ENCODE measurements around the gene THBS1.

Gene THBS1

DNA sequence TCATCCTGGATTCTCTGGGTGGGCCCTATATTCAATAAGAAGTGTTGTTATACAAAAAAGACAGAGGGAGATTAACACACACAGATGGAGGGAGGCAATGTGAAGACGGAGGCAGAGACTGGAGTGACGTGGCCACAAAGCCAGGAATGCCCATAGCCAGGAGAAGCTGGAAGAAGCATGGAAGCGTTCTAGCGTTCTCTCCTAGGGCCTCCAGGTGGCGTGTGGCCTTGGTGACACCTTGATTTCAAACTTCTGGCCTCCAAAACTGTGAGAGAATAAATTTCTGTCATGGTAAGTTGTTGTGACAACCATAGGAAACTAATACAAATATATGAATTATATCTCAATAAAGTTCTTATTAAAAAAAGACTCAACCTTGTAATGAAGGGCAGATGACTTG, 21.3 kb downstream of the THBS1 start:
- no peak for DNase-seq (ENCODE audit: low read depth in 2 of 3, low spot score in 2 of 3)

DNA sequence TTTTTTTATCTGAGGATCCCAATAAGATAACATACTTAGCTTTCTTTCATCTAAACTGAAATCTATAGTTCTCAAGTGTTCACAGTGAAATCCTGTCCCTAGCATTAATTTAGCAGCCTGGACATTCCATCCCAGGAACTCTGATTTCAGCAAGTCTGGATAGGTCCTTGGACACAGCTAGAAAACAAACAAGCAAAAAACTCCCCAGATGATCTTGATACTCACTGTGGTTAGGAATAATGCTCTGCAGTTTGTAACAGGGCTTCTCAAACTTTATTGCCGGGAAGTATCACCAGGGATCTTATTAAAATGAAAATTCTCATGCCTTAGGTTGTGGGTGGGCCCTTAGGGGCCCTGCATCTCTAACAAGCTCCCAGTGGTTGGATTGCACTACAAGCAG, 24.3 kb downstream of the THBS1 start:
- no peak for DNase-seq (ENCODE audit: low read depth in 2 of 3, low spot score in 2 of 3)

DNA sequence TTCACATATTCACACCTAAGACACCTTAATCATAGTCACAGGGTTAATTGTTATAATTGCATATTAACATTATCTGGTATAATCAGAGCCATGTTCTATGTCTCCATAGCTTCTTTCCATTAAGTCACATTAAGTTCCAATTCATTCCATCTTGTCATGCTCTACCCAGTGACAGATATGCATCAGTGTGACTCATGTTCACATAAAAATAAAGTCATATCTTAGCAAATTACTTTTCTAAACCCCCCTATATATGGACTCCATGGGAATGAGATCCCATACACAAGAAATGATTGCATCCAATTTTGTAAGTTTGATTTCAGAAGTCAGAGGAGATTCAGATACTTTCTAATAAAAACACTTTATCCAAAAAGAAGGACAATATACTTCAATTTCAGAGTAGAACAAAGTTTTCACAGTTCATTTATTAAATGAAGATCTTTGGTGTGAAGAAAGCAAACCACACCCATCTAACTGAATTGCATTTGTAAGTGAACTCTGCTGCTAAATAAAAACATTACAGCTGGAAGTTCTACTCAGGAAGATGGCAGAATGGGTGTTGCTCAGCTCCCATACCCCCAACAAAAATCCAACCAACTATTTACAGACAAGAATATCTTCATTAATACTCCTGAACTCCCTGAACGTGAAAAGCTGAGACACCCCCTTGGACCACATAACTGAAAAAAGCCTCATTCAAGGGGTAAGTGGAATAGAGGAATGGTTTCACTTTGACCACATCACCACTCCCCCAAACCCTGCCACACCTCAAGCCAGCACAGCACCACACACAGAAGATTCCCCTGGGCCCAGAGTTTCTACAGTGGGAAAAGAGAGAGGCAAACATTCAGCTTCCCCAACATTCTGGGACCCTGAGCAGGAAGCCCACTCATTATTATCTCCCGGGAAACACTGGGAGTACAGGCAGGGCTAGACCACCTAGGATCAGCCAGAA, 27.6 kb downstream of the THBS1 start:
- no peak for DNase-seq (ENCODE audit: low read depth in 2 of 3, low spot score in 2 of 3)

DNA sequence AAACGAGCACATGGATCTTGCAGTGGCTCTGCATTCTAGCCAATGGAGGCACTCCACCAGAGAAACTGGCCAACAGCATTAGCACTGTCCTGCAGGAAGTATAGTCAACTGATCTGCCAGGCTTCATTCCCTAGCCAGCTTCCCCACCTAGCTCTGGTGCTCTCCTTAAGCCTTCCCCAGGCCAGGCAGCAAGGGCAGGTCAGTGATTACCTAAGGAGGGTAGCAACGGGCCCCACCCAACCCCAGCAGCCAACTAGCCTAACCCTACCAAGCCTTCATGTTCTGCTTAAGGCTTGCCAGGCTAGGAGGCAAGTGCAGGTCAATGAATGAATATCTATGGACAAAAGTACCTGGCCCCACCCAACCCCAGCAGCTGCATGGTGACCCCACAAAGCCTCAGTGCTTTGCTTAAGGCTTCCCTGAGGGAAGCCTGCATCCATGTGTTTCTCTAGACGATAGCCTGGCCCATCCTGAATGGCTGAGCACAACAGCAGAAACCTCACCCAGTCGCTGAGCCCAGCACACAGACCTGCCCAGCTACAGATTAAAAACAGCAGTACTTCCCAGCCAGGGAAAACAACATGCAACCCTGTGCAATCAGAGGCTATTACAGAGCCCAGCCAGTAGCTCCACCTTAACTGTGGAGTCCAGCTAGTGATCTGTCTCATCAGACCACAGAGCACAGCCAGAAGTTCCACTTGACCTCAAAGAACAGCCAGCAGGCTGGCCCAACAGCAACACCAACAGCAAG, 28.5 kb downstream of the THBS1 start:
- DNase-seq (ENCODE audit: low read depth in 2 of 3, low spot score in 2 of 3) = no peak

DNA sequence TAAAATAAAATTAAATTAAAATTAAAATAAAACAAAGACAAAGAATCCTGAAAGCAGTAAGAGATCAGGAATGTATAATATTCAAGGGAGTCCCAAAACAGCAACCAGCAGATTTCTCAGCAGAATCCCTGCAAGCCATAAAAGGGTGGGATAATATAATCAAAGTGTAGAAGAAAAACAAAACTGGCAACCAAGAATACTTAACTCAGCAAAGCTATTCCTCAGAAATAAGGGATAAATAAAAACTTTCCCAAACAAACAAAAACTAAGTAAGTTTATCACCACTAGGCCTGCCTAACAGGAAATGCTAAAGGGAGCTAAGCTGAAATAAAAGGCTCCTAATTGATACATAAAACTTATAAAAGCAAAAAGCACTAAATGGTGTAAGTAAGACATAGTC, 29.8 kb downstream of the THBS1 start:
- DNase-seq (ENCODE audit: low read depth in 2 of 3, low spot score in 2 of 3) = no peak

DNA sequence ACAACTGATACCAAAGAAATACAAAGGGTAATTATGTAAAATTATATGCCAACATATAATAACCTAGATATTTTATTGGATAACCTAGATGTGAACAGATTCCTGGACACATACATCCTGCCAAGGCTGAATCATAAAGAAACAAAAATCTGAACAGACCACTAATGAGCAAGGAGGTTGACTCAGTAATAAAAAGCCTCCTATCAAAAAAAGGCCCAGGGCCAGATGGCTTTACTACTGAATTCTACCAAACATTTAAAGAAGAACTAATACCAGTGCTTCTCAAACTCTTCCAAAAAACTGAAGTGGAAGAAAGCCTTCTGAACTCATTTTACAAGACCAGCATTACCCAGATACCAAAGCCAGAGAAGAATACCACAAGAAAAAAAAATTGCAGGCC, 32.4 kb downstream of the THBS1 start:
- DNase-seq (ENCODE audit: low read depth in 2 of 3, low spot score in 2 of 3) = no peak

DNA sequence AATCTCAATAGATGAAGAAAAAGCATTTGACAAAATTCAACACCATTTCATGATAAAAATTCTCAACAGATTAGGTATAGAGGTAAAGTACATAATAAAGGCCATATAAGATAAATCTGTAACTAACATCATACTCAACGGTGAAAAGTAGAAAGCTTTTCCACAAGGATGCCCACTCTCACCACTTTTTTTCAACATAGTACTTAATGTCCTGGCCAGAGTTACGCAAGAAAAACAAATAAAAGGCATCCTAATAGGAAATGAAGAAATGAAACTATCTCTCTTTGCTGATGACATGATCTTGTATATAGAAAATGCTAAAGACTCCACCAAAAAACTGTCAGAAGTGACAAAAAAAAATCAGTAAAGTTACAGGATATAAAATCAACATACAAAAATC, 33.0 kb downstream of the THBS1 start:
- DNase-seq (ENCODE audit: low read depth in 2 of 3, low spot score in 2 of 3) = no peak

DNA sequence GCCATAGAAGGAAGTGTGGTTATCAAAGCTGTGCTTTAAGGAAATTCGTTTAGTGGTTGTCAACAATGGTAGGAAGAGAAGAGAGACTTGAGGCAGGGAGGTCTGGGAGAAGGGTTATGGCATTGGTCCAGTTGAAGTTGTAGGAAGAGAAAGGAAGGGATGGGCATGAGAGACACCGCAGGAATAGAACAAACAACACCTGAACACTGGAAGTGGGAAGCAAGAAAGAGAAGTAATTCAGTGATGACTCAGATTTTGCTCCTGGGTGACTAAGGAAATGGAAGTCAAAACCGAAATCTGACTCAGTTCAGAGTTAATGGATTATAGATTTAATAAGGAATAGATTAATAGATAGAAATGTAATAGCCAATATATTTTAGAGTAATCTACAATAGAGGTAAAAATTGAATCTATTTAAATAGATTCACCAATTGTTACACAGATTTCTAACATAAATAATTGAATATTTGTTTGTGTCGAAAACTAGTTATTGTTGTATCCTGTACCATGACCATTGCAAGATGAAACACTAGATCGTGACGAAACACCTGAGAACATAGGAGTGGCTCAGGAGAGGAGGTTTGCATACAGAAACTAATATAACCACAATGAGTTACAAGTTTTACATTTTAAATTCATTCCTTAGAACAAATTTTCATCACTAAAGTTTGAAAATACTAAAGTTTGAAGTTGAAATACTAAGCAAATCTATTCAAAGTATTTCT, 36.0 kb downstream of the THBS1 start:
- no peak for DNase-seq (ENCODE audit: low read depth in 2 of 3, low spot score in 2 of 3)

DNA sequence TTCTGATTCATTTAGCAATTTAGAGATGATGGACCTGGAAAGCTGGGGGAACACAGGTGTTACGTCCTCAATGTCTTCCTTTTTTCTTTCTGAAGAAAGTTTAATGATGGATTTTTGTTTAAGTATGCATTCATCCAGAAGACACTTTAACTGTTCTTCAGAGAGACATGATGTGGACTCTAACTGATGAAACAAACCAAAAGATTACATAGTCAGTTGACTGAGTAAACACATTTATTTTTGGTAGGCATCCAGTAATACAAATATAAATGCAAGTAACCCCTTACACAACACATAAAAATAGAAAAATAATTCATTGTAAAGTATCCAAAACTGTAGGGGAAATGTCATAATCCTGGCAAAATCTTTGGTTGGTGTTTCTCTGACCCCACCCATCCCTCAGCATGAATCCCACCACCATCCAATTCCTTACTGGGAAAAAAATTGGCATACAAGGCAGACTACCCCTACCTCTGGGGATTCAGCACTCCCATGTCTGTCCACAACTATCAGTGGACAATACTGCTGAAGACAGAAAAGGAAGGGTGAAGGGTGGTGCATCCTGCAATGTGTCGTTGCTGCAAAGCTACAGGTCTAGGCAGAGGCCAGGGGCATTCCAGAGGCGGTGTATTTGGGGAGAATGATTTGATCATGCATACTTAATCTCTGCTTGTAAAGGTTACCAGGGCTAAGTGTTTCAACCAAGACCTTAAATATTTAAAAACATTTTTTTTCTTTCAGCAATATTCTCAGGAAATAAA, 37.4 kb downstream of the THBS1 start:
- no peak for DNase-seq (ENCODE audit: low read depth in 2 of 3, low spot score in 2 of 3)

DNA sequence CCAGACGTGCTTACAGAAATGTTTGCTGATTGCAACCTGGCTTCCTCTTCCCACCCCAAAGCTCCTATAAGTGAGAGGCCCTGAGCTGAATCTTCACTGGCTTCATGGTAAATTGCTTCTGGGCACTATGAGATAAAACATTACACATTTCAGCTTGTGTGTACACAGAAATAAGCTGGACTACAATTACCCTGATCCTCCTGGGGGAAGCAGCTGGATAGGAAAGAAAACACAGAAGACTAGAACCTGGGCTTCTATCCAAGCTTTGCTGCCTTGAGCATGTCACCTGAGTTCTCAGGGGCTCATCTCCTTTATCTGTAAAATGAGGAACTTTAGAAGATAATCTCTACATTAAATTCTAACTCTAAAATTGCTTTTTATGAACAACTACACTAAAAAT, 40.3 kb downstream of the THBS1 start:
- no peak for DNase-seq (ENCODE audit: low read depth in 2 of 3, low spot score in 2 of 3)

DNA sequence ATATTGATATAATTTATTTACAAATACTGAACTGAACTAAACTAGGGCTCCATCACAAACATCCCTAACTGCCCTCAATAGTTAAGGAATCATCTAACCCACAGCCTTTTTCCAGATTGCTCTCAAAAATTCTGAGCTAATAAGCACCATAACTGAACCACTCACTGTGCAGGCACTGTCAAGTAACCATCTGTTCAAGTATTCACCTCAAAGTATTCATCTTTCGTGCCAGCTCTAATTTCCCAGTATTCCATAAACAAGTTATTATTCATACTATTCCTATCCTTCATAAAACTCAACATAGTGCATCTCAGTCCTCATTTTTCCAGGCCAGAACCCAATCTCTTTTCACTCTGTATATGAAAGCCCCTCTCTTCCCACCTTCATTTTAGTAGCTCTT, 41.1 kb downstream of the THBS1 start:
- DNase-seq (ENCODE audit: low read depth in 2 of 3, low spot score in 2 of 3) = no peak

DNA sequence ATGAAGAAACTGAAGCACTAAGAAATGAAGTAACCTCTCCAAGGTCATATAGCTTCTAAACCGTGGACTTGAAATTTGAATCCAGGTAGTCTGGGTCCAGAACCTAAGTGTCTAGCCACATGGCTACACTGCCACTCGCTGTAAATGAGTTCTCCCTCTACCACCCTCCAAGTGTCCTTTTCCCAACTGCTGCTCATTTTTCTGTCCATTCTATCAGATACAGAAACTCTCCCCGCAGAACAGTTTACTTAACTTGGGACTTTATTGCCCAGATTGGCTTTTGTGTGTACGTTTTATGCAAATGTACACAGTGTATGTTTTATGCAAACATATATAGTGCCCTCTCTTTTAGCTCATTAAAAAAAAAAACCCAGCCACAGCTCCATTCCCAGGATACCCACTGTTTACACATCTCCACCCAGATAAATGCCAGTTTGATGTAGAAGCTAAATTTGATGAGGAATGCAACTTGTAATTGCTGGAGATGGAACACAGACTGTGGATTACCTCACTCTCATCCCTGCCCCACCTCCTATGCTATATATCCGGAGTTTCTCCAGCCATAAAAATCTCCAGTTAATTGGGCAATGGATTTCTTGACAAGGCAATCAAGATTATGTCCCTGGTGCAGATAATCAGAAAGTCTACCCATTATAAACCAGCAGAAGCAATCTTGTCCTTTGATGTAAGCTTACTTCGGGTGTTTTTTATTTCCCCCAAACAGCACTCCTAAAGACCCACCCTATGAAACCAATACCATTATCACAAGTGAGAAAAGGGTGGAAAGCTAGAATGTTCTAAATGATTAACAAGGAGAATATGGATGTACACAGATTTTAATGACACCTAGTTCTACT, 42.0 kb downstream of the THBS1 start:
- DNase-seq (ENCODE audit: low read depth in 2 of 3, low spot score in 2 of 3) = no peak

DNA sequence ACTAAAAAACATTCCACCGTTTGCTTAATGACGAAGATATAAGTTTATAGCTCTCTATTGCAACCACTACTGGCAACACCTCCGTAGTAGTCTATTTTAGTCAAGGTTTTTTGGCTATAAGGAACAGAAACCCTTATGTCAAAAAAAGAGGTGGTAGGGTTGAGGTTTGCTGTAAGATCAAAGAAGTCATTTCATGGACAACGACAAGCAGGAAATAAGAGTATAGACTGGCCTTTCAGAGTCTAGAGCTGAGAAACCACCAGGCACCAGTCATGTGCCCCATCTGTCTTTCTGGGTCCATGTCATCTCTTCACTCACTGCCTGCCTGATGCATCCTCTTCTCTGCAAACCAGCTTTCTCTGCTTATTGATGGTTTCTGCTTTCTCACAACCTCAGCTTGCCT, 42.7 kb downstream of the THBS1 start:
- DNase-seq (ENCODE audit: low read depth in 2 of 3, low spot score in 2 of 3) = no peak

DNA sequence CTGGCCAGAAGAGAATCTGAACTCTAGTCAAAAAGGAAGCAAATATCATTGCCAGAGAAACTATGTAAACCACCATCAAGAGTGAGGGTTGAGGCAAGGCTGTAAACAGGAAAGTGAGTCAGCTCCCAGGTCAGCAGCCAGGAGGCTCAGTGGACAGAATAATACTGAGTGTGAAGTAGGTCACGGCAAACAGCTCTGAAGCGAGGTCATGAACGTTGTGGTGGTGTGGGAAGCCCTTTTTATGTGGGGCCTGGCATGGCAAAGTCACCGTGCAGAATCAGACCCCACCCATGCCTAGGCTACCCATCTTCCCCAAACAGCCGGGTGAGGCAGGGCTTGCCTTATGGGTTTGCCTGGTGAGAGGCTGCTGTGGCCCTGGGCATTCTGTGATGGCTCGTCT, 43.9 kb downstream of the THBS1 start:
- peak in 2 of 3 experiments; percentile 24 to 41 for DNase-seq (ENCODE audit: low read depth in 2 of 3, low spot score in 2 of 3)

DNA sequence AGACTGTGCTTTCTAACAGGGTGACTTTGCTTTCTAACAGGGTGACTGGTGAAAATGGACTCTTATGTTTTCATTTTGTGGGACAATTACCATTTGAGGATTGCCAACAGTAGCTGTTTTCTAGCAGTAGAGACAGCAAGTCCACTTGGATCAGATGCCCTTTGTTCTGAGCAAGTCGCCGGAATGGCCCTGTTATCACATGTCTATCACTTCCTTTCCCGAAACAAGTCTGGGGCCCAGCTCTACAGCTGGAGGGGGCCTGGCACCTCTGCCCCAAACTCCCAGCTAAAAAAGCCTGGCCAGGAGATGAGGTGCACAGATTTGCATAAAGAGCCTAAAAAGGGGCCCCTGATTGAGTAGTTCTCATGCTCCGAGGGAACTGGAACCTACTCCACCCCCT, 44.6 kb downstream of the THBS1 start:
- no peak for DNase-seq (ENCODE audit: low read depth in 2 of 3, low spot score in 2 of 3)

DNA sequence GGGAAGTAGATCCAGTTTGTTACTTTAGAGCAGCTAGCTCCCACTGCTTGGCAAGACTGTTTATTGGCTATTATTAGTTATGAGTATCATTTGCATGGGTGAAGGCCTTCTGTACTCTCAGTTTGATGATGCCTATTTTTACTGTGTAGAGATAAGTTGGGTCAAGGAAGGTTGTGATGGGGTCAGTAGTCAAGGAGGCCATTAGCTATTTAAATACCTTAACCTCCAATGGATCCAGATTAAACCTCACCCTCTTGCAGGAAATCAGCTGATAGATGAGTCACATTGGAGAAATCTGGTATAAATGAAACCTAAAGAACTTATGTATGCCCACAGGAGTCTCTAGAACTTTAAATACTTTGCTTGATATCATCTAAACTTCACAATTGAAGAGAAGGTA, 45.0 kb downstream of the THBS1 start:
- no peak for DNase-seq (ENCODE audit: low read depth in 2 of 3, low spot score in 2 of 3)

DNA sequence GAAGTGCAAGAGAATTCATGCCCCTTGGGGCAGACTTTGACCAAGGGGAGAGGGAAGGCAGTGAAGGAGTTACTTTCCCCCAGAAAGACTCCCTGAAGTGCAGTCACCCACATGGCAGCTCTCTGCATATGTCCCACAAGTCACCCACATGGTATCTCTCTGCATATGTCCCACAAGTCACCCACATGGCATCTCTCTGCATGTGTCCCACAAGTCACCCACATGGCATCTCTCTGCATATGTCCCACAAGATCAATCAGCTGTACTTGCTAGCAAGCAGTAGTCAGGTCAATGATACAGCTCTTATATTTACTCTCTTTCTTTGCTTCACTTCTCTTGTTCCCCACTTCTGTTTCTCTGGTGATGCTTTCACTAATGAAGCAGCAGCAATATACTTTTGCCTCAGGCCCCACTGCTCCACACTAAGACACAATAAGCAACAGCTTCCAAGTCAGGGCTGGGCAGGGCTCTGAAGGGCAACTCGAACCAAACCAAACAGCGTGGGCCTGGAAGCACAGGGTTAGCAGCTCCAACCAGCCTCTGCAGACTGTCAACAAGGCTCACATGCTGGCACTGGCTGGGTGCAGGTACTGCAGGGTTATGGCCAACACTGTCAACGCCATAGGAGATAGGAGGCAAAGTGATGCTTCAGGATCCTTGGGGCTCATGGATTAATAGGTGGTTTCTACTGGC, 46.7 kb downstream of the THBS1 start:
- no peak for DNase-seq (ENCODE audit: low read depth in 2 of 3, low spot score in 2 of 3)

DNA sequence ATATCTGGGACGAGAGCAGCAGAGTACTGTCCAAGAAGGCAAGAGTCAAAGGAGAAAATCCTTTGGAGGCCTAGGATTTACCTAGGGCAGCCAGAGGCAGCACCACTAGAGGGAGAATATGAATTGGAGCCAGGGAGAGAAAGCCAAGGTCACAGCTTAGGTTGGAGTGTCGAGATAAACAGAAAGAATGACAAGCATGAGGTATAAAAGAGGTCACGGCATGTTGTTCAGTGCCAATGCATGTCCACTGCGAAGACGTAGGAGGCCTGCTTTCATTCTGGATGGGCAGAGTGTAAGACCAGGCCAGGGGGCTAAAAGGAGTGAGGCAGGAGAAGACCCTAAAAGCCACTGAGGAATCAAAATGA, 47.2 kb downstream of the THBS1 start:
- DNase-seq (ENCODE audit: low read depth in 2 of 3, low spot score in 2 of 3) = no peak

DNA sequence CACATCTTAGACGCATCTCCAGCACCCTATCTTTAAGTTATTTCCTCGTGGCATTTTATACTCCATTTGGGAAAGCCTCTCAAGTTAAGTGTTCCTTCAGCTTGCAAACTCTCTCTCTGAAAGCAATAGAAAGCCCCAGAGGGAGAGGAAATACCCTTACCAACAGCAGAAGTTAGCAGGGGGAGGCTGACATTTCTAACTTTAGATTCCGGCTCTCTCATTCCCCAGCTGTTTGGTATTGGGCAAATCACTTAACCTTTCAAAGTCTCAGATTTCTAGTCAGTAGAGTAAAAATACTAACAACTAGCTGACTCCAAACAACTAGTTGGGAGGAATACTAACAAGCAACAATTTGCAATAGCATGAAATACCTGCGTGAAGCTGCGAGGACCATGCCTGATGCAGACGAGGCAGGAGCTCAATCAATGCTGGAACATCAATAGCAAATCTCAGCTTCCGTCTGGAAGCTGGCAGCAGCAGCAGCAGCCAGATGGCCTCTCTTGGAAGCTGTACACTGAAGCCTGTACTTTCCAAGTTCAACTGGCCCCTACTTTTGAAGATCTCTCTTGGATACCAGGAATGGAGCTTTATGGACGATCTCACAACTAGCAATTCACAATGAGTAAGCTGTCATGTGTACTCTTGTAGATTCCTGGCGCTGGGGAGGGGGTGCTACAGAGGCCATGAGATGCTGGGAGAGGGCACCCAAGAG, 47.8 kb downstream of the THBS1 start:
- DNase-seq (ENCODE audit: low read depth in 2 of 3, low spot score in 2 of 3) = no peak

Data from activated CD8-positive, alpha-beta memory T cell treated with anti-CD3 and anti-CD28 coated beads for 48 hours (primary cell).